Inferior parietal cortex (tissue), 1 donor: ENCODE data around the gene TNIP3.

Experiments used
- DNase-seq: peaks from one replicate; pipeline ENCODE4 v3.0.0-alpha.2; 2016; ENCODE audit errors: extremely low spot score

Gene TNIP3

GRCh38 chr4:121138039-121138825 lies 25.9 kb downstream of the TNIP3 start:
- DNase-seq = no peak

- DNase-seq = no peak
Measured at GRCh38 chr4:121130326-121130660, 33.8 kb downstream of the TNIP3 start.

GRCh38 chr4:121129606-121130325 lies 34.4 kb downstream of the TNIP3 start:
- no peak for DNase-seq

GRCh38 chr4:121127100-121127499 lies 37.0 kb downstream of the TNIP3 start:
- DNase-seq = no peak

GRCh38 chr4:121126449-121127006 lies 37.6 kb downstream of the TNIP3 start:
- no peak for DNase-seq

- DNase-seq = no peak
Measured at GRCh38 chr4:121125498-121125885, 38.6 kb downstream of the TNIP3 start.

- DNase-seq = no peak
Measured at GRCh38 chr4:121122661-121123060, 41.5 kb downstream of the TNIP3 start.

GRCh38 chr4:121119715-121120114 lies 44.4 kb downstream of the TNIP3 start:
- DNase-seq = no peak

GRCh38 chr4:121118344-121118743 lies 45.8 kb downstream of the TNIP3 start:
- DNase-seq = no peak

- DNase-seq = no peak
Measured at GRCh38 chr4:121114756-121115155, 49.4 kb downstream of the TNIP3 start.

GRCh38 chr4:121112530-121112929 lies 51.6 kb downstream of the TNIP3 start:
- DNase-seq = no peak

GRCh38 chr4:121108557-121108956 lies 55.6 kb downstream of the TNIP3 start:
- no peak for DNase-seq

- no peak for DNase-seq
Measured at GRCh38 chr4:121107507-121107906, 56.6 kb downstream of the TNIP3 start.

- no peak for DNase-seq
Measured at GRCh38 chr4:121100093-121100775, 63.9 kb downstream of the TNIP3 start.

GRCh38 chr4:121098266-121098665 lies 65.9 kb downstream of the TNIP3 start:
- no peak for DNase-seq

- DNase-seq = peak; percentile 73
Measured at GRCh38 chr4:121096629-121097028, 67.5 kb downstream of the TNIP3 start.

- no peak for DNase-seq
Measured at GRCh38 chr4:121096191-121096590, 67.9 kb downstream of the TNIP3 start.

- no peak for DNase-seq
Measured at GRCh38 chr4:121094297-121094966, 69.7 kb downstream of the TNIP3 start.

- DNase-seq = no peak
Measured at GRCh38 chr4:121093261-121093660, 70.9 kb downstream of the TNIP3 start.

GRCh38 chr4:121091941-121092340 lies 72.2 kb downstream of the TNIP3 start:
- DNase-seq = no peak

- no peak for DNase-seq
Measured at GRCh38 chr4:121088867-121089266, 75.3 kb downstream of the TNIP3 start.
